HUES48 (cell line): ENCODE results near the gene UBE2L6.

Source experiments
- H3K27ac ChIP-seq: one replicate; pipeline ENCODE4 v1.7.0; 2013; ENCODE audit warnings: low read depth, low read length, inconsistent platforms
- H3K27me3 ChIP-seq: 2 replicates; pipeline ENCODE4 v1.6.1; 2013; ENCODE audit warnings: mild to moderate bottlenecking, low read length; ENCODE audit not compliant: control insufficient read depth, insufficient read depth
- H3K36me3 ChIP-seq: 2 replicates; pipeline ENCODE4 v1.6.1; 2013; ENCODE audit warnings: low read length; ENCODE audit not compliant: control insufficient read depth, insufficient read depth
- H3K4me1 ChIP-seq: 2 replicates; pipeline ENCODE4 v1.6.1; 2013; ENCODE audit warnings: mild to moderate bottlenecking, low read length; ENCODE audit not compliant: control insufficient read depth, insufficient read depth
- H3K4me3 ChIP-seq: 2 replicates; pipeline ENCODE4 v1.5.1; 2013; ENCODE audit warnings: mild to moderate bottlenecking, low read depth, low read length
- H3K9ac ChIP-seq: 2 replicates; pipeline ENCODE4 v1.6.1; 2013; ENCODE audit warnings: mild to moderate bottlenecking, low read depth, low read length, moderate library complexity
- H3K9me3 ChIP-seq: 2 replicates; pipeline ENCODE4 v1.6.1; 2013; ENCODE audit warnings: low read length; ENCODE audit not compliant: control insufficient read depth, insufficient read depth

UBE2L6 gene

DNA sequence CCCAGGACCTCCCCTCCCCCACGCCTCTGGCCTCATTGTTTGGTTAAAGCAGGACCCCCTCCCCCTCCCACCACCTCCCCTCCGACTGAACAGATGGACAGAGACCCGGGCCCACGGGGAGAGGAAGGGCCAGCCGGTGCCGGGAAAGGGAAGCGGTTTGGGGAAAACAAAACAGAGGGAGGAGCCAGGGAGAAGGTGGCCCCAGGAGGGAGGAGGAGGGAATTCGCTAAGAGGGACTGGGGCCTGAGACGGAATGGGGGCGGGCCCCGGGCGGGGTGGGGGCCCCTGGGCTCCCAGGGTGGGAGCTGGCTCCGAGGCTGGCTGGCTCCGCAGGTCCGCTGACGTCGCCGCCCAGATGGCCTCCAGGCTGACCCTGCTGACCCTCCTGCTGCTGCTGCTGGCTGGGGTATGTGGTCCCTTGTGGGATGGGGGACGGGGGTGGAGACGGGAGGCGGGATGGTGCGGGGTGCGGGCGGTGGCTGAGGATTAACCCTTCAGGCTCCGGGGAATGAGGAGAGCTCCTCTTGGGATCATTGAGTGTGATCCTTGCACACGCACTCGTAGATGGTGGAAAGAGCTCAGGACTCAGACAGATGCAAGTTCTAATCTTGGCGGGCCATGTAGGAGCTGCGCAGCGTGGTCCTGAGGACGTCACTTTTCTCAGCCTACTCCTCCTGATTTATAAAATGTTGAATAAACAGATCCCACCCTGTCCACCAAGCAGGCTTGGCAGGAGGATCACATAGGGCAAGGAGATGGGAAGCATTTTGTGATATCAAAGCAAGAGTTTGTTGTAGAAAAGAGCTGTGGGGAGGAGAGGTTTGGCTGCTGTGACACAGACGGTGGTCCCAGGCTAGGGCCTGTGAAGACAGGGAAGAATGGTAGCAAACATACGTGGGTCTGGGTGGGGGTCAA is 30.7 kb upstream of the UBE2L6 start:
- H3K4me1 ChIP-seq = peaks cover 20% of the 10 kb centered on the region
- peak overlapping the region; percentile 61 for H3K4me3 ChIP-seq
- H3K9me3 ChIP-seq = no peaks in the 10 kb centered on the region
- no peaks in the 10 kb centered on the region for H3K27me3 ChIP-seq
- no peak overlapping the region for H3K9ac ChIP-seq
- H3K36me3 ChIP-seq = peaks cover 5% of the 10 kb centered on the region; the same call in 1 of the 2 replicates
- H3K27ac ChIP-seq = peak overlapping the region; percentile 78

DNA sequence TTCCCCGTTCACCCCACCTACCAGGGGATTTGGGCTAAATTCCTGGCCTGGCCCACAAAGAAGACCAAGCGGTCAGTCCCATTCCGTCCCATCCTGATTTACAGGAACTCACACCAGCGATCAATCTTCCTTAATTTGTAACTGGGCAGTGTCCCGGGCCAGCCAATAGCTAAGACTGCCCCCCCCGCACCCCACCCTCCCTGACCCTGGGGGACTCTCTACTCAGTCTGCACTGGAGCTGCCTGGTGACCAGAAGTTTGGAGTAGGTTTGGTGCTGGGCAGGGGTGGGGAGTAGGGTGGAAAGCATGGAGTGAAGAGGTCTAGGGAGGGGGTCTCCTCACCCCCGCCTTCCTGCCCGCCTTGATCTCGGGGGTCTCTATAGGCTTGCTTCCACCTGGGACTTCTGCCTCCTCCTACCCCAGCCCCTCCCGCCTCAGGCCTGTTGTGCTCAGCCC is 30.0 kb upstream of the UBE2L6 start, which contains the start of gene SERPING1:
Gene SERPING1 (plus strand): TSS at position 225 of the 455 bp plus-strand sequence. CDS start 586 bp downstream, outside the sequence.
- peak within 1 kb of the TSS; percentile 61 for H3K4me3 ChIP-seq
- H3K27me3 ChIP-seq = no peaks in the 10 kb centered on the region
- H3K4me1 ChIP-seq = peaks cover 20% of the 10 kb centered on the region
- peaks cover 5% of the 10 kb centered on the region; the same call in 1 of the 2 replicates for H3K36me3 ChIP-seq
- H3K27ac ChIP-seq = peak within 1 kb of the TSS; percentile 78
- peak within 1 kb of the TSS; percentile 44 for H3K9ac ChIP-seq
- no peaks in the 10 kb centered on the region for H3K9me3 ChIP-seq

DNA sequence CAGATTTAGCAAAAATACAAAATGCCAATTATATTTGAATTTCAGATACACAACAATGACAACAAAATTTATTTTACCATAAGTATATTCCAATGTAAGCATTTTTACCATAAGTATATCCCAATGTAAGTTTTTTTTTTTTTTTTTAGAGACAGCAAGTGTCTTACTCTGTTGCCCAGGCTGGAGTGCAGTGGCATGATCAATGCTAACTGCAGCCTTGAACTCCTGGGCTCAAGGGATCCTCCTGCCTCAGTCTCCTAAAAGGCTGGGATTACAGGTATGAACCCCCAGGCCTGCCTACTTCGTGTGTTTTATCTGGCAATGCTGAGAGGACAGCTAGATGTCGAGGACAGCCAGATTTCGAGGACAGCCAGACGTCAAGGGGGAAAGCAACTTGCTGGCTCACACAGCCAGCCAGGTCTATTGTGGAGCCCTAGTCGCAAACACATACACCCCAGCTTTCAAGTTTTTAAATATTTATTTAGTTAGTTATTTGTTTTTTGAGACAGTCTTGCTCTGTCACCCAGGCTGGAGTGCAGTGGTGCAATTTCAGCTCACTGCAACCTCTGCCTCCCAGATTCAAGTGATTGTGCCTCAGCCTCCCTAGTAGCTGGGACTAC is 28.9 kb upstream of the UBE2L6 start:
- H3K27ac ChIP-seq = no peak overlapping the region
- no peaks in the 10 kb centered on the region for H3K27me3 ChIP-seq
- peaks cover 20% of the 10 kb centered on the region for H3K4me1 ChIP-seq
- peaks cover 5% of the 10 kb centered on the region; the same call in 1 of the 2 replicates for H3K36me3 ChIP-seq
- H3K9ac ChIP-seq = no peak overlapping the region
- H3K4me3 ChIP-seq = no peak overlapping the region
- H3K9me3 ChIP-seq = no peaks in the 10 kb centered on the region

DNA sequence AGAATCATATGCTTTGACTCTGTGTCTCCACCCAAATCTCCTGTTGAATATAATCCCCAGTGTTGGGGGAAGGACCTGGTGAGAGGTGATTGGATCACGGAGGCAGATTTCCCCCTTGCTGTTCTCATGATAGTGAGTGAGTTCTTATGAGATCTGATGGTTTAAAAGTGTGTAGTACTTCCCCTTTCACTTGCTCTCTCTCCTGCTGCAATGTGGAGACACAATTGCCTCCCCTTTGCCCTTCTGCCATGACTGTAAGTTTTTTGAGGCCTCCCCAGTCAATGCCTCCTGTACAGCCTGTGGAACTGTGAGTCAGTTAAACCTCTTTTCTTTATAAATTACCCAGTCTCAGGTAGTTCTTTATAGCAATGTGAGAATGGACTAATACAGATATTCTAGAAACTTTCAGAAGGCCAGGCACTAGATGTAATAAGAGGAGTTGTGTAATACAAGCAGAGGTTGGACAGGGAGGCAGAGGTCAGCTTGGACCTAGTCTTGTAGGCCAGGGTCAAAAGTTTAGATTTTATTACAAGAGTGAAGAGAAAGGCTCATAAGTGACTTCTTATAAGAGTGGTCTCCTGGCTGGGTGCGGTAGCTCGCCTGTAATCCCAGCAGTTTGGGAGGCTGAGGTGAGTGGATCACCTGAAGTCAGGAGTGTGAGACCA is 20.7 kb upstream of the UBE2L6 start:
- no peak overlapping the region for H3K4me3 ChIP-seq

DNA sequence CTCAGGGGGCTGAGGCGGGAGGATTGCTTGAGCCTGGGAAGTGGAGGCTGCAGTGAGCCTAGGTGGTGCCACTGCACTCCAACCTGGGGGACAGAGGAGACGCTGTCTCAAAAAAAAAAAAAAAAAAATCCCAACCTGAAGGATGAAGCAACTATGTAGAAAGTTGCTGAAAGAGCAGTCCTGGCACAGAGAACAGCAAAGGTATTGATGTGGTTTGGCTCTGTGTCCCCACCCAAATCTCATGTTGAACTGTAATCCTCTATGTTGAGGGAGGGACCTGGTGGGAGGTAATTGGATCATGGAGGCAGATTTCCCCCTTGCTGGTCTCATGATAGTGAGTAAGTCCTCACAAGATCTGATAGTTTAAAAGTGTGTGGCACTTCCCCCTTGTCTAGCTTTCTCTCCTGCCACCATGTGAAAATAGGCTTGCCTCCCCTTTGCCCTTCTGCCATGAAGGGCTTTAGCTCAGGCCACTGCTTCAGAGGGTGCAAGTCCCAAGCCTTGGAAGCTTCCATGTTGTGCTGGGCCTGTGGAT is 19.3 kb upstream of the UBE2L6 start:
- H3K4me3 ChIP-seq = no peak overlapping the region
- no peaks in the 10 kb centered on the region for H3K36me3 ChIP-seq
- no peak overlapping the region for H3K9ac ChIP-seq
- H3K4me1 ChIP-seq = peaks cover 7% of the 10 kb centered on the region; the same call in 1 of the 2 replicates
- no peaks in the 10 kb centered on the region for H3K27me3 ChIP-seq
- H3K27ac ChIP-seq = no peak overlapping the region
- H3K9me3 ChIP-seq = no peaks in the 10 kb centered on the region

More for the DNA sequence above, 20.7 kb upstream of the UBE2L6 start:
- H3K27ac ChIP-seq = no peak overlapping the region
- no peak overlapping the region for H3K9ac ChIP-seq
- peaks cover 7% of the 10 kb centered on the region; the same call in 1 of the 2 replicates for H3K4me1 ChIP-seq
- no peaks in the 10 kb centered on the region for H3K27me3 ChIP-seq
- no peaks in the 10 kb centered on the region for H3K9me3 ChIP-seq
- H3K36me3 ChIP-seq = no peaks in the 10 kb centered on the region

DNA sequence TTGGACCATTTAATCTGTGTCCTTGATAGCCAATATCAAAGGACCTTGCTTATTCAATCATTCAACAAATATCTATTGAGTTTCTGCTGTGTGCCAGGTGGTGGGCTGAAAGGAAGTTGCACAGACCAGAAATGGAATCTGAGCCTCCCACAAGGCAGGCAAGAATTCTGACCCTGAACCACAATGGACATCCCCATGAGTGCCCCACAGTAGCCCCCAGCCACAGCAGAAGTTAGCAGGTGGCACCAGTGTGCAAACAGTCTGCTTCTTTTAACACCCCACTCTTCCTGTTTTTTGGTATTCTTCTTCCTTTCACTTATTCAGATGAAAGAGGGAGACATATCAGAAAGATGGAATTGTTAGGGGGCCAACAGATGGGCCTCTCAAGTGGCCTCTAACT is 17.8 kb upstream of the UBE2L6 start:
- Histone ChIP-seq H3K27me3 (no peaks in the 10 kb centered on the region), H3K9me3 (no peaks in the 10 kb centered on the region), H3K4me1 (peaks cover 7% of the 10 kb centered on the region; the same call in 1 of the 2 replicates), H3K36me3 (no peaks in the 10 kb centered on the region), H3K27ac (no peak overlapping the region), H3K9ac (no peak overlapping the region), H3K4me3 (no peak overlapping the region)

DNA sequence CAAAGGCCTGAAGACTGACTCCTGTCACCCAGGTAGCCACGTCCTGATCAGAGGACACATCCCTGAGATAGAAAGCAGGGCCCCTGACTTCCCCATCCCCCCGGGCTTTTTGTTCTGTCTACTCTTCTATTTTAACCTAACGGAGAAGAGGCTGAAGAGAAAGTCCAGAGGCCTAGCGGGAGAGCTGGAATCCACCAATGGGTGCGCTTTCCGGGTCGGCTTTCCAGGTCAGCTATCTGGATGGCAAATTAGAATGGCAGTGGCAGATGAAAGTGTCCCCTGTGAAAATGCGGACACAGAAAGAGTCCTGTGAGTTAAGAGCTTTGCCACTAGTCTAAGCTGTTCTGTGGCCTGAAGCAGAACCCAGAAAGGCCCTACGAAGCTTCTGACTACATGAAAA is 16.9 kb upstream of the UBE2L6 start:
- Histone ChIP-seq H3K27me3 (no peaks in the 10 kb centered on the region), H3K9me3 (no peaks in the 10 kb centered on the region), H3K4me1 (peaks cover 7% of the 10 kb centered on the region; the same call in 1 of the 2 replicates), H3K9ac (no peak overlapping the region), H3K4me3 (no peak overlapping the region), H3K36me3 (no peaks in the 10 kb centered on the region), H3K27ac (no peak overlapping the region)

DNA sequence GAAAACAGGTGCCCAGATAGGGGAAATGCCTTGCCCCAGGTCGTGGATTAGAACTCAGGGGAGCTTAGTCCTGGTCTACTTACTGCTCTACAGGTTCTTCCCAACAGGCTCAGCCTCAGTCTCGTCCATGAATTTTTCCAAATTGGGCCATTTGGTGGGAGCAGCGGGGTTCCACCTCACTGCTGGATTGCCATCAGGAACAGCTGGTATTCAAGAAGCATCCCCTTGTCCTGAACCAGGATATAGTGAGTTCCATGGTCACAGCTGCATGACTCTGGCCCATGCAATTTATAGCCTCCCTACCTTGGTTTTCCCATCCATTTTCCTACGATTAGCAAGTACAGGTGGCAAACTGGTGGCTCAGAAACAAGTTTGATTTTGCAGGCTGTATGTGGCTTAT is 6.6 kb upstream of the UBE2L6 start:
- no peak overlapping the region for H3K27ac ChIP-seq
- no peaks in the 10 kb centered on the region for H3K27me3 ChIP-seq
- no peak overlapping the region for H3K4me3 ChIP-seq
- no peaks in the 10 kb centered on the region for H3K9me3 ChIP-seq
- no peaks in the 10 kb centered on the region for H3K36me3 ChIP-seq
- H3K9ac ChIP-seq = no peak overlapping the region
- peaks cover 19% of the 10 kb centered on the region for H3K4me1 ChIP-seq

DNA sequence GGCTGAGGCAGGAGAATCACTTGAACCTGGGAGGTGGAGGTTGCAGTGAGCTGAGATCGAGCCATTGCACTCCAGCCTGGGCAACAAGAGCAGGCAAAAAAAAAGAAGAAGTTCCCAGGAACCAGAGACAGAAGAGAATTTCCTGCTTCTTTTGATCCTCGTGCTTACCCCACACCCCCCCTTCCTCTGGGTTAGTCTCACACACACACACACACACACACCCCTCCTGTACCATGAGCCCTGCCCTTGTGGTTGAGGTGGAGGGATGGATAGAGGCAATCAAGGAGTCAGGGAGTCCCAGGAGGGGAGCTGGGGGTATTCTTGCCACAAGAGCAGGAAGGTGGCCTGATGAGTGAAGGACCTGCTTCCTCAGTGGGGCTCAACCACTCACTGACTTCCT is 4.1 kb upstream of the UBE2L6 start:
- no peak overlapping the region for H3K27ac ChIP-seq
- no peak overlapping the region for H3K4me3 ChIP-seq
- peaks cover 3% of the 10 kb centered on the region; the same call in 1 of the 2 replicates for H3K27me3 ChIP-seq
- no peaks in the 10 kb centered on the region for H3K9me3 ChIP-seq
- H3K36me3 ChIP-seq = no peaks in the 10 kb centered on the region
- H3K9ac ChIP-seq = no peak overlapping the region
- H3K4me1 ChIP-seq = peaks cover 24% of the 10 kb centered on the region

DNA sequence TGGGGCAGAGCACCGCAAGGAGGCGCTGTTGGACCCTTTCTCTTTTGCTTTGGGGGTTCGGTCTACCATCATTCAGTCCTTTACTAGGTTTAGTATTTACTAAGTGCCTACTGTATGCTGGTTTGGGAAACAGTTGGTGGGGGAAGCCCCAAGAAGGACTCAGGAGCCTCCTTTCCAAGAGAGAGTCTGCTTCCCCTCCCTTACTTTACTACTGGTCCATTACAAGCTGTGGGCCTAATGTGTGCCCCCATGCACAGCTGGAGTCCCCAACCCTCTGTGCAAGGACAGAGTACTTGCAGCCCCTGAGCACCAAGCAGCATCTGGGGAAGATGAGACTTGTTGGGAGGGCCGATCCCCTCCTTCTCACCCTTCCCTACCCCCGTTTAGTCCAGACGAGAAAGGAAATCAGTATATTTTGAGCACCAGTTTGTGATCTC is 876 bp upstream of the UBE2L6 start:
- Histone ChIP-seq H3K27ac (peak overlapping the region; percentile 82), H3K4me3 (peak overlapping the region; percentile 82), H3K9ac (peak overlapping the region; percentile 85; the same call in 1 of the 2 replicates), H3K4me1 (peaks cover 19% of the 10 kb centered on the region), H3K27me3 (peaks cover 3% of the 10 kb centered on the region; the same call in 1 of the 2 replicates), H3K36me3 (no peaks in the 10 kb centered on the region), H3K9me3 (no peaks in the 10 kb centered on the region)
